Measurements from ENCODE around the gene MRPS12. TPM values are rescaled to one million over a fixed set of nuclear protein-coding genes. Genes with fewer than 3 reads are reported as not detected.

MRPS12 gene
- total RNA-seq, 1 donor from 2014 or later, result 66.0 TPM

DNA sequence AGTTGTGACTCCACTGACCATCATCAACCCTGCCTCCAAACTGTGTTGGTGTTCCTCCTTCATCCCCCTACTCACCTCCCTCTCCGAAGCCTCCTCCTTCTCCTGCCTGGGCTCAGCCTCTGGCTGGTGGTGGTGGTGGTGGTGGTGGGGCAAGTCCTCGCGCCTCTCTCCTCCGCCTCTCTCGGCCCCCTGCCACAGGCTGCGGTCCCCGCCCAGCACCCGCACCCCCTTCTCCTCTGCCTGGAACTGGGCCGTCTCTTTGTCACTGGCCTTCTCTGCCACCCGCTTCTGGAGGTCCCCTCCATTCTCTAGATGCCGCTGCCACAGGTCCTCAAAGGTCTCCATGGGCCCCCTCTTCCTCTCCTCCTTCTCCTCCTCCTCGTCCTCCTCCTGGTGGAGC lies 20.3 kb upstream of the MRPS12 start:
- intact Hi-C loops (cut with micrococcal nuclease), result no loop called here

- intact Hi-C loops (cut with micrococcal nuclease), result no loop called here
Measured at GRCh38 chr19:38911388-38912001, 19.2 kb upstream of the MRPS12 start.

DNA sequence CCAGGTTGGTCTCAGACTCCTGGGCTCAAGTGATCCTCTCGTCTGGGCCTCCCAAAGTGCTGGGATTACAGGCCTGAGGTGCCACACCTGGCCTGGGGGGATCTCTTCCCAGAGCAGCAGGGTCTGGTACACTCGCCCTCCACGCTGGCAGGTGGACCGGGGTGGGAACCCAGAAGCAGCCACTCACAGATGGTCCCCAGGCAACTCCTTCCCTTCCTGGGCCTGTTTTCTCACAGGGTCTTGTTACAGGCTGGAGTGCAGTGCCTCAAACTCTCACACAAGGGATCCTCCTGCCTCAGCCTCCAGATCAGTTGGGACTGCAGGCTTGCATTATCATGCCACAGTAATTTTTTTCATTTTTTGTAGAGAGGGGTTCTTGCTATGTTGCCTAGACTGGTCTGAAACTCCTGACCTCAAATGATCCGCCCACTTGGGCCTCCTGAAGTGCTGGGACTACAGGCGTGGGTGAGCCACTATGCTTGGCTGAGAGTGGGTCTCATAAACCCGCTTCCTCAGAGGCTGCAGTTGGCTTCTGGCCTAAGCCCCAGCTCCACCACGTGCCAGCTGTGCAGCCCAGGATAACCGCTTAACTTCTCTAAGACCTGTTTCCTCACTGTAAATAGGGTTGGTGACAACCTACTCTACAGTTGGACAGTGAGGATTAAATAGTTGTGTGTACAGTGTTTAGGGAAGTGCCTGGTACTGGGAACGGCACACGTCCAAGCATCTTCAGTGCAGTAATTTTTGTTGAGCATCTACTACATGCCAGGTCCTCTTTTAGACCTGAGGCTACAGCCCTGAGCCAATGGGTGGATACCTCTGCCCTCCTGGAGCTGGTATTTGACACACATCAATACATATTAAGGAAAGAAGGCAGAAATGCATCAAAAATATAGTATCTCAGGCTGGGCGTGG lies 17.9 kb upstream of the MRPS12 start:
- intact Hi-C loops (cut with micrococcal nuclease), result no loop called here

GRCh38 chr19:38913958-38914357 lies 16.8 kb upstream of the MRPS12 start:
- intact Hi-C loops (cut with micrococcal nuclease), result no loop called here

GRCh38 chr19:38915329-38916321 lies 15.1 kb upstream of the MRPS12 start:
- intact Hi-C loops (cut with micrococcal nuclease), result no loop called here

DNA sequence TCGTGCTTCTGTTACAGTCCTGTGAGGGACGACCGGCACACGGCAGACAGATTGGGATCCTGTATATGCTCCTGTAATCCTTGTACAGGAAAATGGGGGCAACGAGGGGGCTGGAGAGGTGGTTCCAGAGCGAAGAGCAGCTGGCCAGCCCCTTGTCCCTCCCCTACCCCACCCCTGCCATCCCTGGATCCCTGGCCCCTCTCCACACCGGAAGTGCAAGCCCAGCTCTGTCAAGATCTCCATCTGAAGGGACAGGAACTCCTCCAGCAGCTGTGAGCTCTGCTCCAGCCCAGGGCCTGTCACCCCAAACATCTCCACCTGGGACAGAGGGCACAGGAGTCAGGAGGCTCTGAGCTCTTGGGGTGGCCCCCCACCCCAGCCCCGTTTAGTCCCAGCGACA lies 13.2 kb upstream of the MRPS12 start:
- intact Hi-C loops (cut with micrococcal nuclease), result no loop called here

- intact Hi-C loops (cut with micrococcal nuclease), result no loop called here
Measured at GRCh38 chr19:38917921-38918491, 12.7 kb upstream of the MRPS12 start.

GRCh38 chr19:38918526-38918925 lies 12.2 kb upstream of the MRPS12 start:
- intact Hi-C loops (cut with micrococcal nuclease), result no loop called here

DNA sequence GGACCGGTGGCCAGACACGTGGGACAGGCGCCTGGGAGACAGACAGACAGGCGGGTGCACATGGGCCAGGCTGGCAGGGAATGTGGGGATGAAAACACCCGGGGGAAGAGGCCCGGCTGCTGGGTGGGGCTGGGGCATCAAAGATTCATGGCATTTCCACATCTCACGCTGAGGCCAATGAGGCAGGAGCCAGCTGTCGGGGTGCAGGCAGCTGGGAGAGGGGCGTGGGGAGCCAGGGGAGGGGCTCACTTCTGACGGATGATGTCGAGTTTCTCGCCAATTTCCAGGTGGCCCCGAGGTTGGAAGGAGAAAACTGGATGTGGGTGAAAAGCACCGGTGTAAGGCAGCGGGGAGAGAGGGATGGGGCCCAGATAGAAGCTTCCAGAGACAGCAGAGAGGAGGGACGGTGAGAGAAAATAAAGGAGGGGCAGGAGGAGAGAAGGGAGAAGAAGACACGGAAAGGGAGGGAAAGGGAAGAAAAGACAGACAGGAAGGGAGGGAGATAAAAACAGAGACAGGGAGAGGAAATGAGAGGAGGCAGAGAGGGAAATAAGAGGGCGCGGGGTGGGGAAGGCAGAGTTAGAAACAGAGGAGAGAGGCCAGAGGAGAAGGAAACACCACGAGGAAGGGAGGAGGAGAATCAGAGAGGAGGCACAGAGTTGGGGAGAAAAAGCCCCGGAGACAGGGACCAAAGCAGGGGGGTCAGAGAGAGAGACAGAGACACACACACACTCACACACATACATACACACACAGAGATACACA lies 10.7 kb upstream of the MRPS12 start:
- intact Hi-C loops (cut with micrococcal nuclease), result no loop called here

DNA sequence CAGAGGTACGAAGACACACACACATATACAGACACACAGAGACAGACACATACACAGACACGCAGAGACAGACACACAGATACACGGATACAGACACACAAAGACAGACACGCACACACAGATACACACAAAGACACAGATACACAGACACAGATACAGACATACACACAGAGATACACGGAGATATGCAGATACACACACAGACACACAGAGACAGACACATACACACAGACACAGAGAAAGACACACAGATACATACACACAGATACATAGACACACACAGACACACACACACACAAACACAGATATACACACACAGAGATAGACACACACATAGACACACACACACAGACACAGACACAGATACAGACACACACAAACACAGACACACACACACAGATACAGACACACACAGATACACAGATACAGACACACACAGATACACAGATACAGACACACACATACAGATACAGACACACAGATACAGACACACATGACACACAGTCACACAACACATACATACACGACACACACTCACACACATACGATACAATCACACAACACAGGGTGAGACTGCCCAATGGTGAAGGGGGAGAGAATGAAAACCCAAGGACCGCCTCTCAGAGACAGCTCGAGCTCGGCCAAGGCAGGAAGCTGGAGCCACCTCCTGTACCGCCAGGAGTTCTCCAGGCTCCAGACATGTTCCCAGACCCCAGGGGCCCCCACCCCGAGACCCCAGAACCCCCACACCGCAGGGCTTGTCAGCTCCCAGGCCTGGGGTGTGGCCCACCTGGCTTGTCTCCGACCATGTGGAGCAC lies 9.9 kb upstream of the MRPS12 start:
- intact Hi-C loops (cut with micrococcal nuclease), result no loop called here

- intact Hi-C loops (cut with micrococcal nuclease), result no loop called here
Measured at GRCh38 chr19:38921420-38922274, 9.1 kb upstream of the MRPS12 start.

GRCh38 chr19:38922482-38922881 lies 8.3 kb upstream of the MRPS12 start:
- intact Hi-C loops (cut with micrococcal nuclease), result no loop called here

GRCh38 chr19:38924388-38924787 lies 6.4 kb upstream of the MRPS12 start:
- intact Hi-C loops (cut with micrococcal nuclease), result no loop called here

DNA sequence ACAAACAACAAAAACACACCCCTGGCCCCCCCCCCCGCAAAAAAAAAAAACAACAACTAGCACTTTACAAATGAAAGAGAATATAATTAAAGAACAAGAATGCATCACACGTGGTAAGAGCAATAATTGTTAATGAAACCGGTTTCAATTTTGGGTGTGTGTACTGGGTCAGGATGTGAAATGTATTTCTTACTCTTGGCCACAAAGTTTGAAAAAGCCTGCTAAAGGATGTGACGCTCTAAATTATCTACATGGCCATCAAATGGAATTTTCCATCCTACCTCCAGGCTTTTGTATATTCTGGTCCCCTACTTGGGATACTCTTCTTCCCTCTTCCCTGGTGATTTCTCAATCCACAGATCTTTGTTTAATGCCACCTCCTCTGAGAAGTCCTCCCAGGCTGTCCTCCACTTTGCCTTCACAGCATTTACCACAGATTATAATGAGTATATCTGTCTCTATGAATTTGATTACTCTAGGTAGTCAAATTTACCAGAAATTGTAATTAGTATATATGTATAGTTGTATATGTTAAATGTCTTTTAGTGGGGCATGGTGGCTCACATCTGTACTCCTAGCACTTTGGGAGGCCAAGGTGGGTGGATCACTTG lies 2.2 kb upstream of the MRPS12 start:
- intact Hi-C loops (cut with micrococcal nuclease), result no loop called here

GRCh38 chr19:38929929-38930775 lies 592 bp upstream of the MRPS12 start, which contains the start of gene SARS2:
Gene SARS2, minus strand, starts transcription at chr19:38930763. Its CDS starts 27 bp downstream, at chr19:38930736.
- intact Hi-C loops (cut with micrococcal nuclease), result loop anchor here (1.0 to 5.0 kb wide), 20 partner anchors 22 to 1023 kb away; partner anchors contain the start of genes ACTN4, ECH1, EIF3K and GGN

GRCh38 chr19:38931521-38931793 lies 713 bp downstream of the MRPS12 start:
- intact Hi-C loops (cut with micrococcal nuclease), result loop anchor here (2.0 to 5.0 kb wide), 2 partner anchors 163 to 514 kb away; no protein-coding TSS in a partner anchor

All from T-helper 1 cell treated with Interleukin-12 subunit alpha and Interleukin-12 subunit beta and Interleukin-4 antibody, amounts not matched to agents 30 ng/mL and 1 ng/mL, for 36 hours (primary cell).